ENCODE measurements around the gene ARMC7.

ARMC7 gene

GRCh38 chr17:75078284-75079022 is 31.3 kb upstream of the ARMC7 start:
- DNase-seq, result no peak

- no peak for DNase-seq
These were observed 30.8 kb upstream of the ARMC7 start for GRCh38 chr17:75079023-75079373.

GRCh38 chr17:75081611-75082540 is 27.9 kb upstream of the ARMC7 start:
- DNase-seq, result no peak

- no peak for DNase-seq
These were observed 27.1 kb upstream of the ARMC7 start for GRCh38 chr17:75082683-75083082.

- no peak for DNase-seq
These were observed 25.6 kb upstream of the ARMC7 start for GRCh38 chr17:75084039-75084660.

GRCh38 chr17:75086496-75087181 is 23.1 kb upstream of the ARMC7 start:
- no peak for DNase-seq

- DNase-seq, result no peak
These were observed 22.6 kb upstream of the ARMC7 start for GRCh38 chr17:75087182-75087557.

GRCh38 chr17:75087558-75088453 is 22.0 kb upstream of the ARMC7 start, which contains the start of gene SLC16A5:
Gene SLC16A5, plus strand, starts transcription at chr17:75087954. Its CDS starts 5,683 bp downstream, at chr17:75093637.
- DNase-seq, result no peak

- DNase-seq, result no peak
These were observed 21.0 kb upstream of the ARMC7 start for GRCh38 chr17:75088465-75089417.

- DNase-seq, result no peak
These were observed 18.6 kb upstream of the ARMC7 start for GRCh38 chr17:75090871-75091854.

GRCh38 chr17:75091855-75092327 is 17.9 kb upstream of the ARMC7 start:
- DNase-seq, result no peak

- no peak for DNase-seq
These were observed 16.1 kb upstream of the ARMC7 start for GRCh38 chr17:75093548-75094158.

GRCh38 chr17:75094871-75095399 is 14.8 kb upstream of the ARMC7 start:
- DNase-seq, result no peak

- no peak for DNase-seq
These were observed 13.6 kb upstream of the ARMC7 start for GRCh38 chr17:75096082-75096625.

GRCh38 chr17:75097865-75098264 is 11.9 kb upstream of the ARMC7 start:
- no peak for DNase-seq

- DNase-seq, result no peak
These were observed 10.9 kb upstream of the ARMC7 start for GRCh38 chr17:75098861-75099260.

GRCh38 chr17:75099881-75100595 is 9.7 kb upstream of the ARMC7 start:
- DNase-seq, result no peak

Measured in NCI-H1694 (cell line).